Measurements from ENCODE around the gene SPG11.

SPG11 gene

DNA sequence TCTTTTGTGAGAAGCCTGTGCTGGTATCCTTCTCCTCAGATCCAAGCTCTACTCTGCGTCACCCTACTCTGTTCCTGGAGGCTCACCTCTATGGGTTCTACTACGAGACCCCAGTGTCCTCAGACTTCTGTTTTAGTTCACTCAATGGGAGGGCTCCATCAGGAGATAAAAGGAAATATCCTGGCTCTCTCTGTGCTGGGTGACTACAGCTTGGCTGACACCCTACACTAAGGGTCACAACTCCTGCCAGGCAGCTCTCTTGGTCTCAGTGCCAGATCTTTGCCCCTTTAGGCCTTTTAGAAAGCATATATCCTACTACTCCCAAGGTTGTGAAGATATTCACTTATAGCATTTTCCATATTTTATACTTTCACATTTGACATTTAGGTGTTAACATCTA lies 46.5 kb downstream of the SPG11 start:
- POLR2A ChIA-PET, result no interaction called here

DNA sequence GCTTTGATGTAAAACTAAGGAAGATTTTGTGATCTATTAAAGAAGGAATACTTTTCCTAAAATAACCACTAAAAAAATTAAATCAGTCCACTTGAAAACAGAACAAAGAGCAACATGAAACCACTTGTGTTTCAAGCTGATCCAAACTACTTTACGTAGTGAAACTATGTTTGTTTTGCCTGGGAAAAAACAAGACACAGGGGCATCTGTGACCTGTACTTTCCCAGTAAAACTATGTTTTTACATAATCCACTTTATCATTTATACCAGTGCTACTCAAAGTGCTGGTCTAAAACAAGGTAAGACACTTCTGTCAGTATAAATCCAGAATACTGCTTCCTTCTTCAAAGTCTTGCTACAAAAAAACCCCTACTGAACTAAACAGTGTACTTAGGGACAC lies 56.7 kb downstream of the SPG11 start:
- TF ChIP-seq L3MBTL2 (conservative IDR thresholded peaks at IDR 0.05) (no peak), TARDBP (IDR thresholded peaks at IDR 0.05) (no peak), ARNT (IDR thresholded peaks at IDR 0.05) (no peak), BHLHE40 (IDR thresholded peaks at IDR 0.05; ENCODE audit: borderline replicate concordance) (no peak), HDGF (IDR thresholded peaks at IDR 0.05; ENCODE audit: borderline replicate concordance) (no peak), ZNF384 (IDR thresholded peaks at IDR 0.05) (no peak), FOXK2 (IDR thresholded peaks at IDR 0.05) (no peak), CTBP1 (IDR thresholded peaks at IDR 0.05; ENCODE audit: borderline replicate concordance) (no peak), NFRKB (IDR thresholded peaks at IDR 0.05) (no peak), FOXM1 (IDR thresholded peaks at IDR 0.05; ENCODE audit: borderline replicate concordance) (no peak), ELF4 (IDR thresholded peaks at IDR 0.05) (no peak)
- TF ChIP-seq, protein P1, sequence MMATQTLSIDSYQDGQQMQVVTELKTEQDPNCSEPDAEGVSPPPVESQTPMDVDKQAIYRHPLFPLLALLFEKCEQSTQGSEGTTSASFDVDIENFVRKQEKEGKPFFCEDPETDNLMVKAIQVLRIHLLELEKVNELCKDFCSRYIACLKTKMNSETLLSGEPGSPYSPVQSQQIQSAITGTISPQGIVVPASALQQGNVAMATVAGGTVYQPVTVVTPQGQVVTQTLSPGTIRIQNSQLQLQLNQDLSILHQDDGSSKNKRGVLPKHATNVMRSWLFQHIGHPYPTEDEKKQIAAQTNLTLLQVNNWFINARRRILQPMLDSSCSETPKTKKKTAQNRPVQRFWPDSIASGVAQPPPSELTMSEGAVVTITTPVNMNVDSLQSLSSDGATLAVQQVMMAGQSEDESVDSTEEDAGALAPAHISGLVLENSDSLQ (IDR thresholded peaks at IDR 0.05), result no peak
- no peak for DNase-seq (ENCODE audit: extremely low spot score)
- ChIA-PET POLR2A (no interaction called here), CTCF (interaction anchor here (1.1 kb wide), 1 partner anchor 14 kb away, joined by 3 read pairs; no protein-coding TSS in a partner anchor)

More for the DNA sequence above, 46.5 kb downstream of the SPG11 start:
- DNase-seq (ENCODE audit: extremely low spot score), result no peak
- TF ChIP-seq FOXM1 (IDR thresholded peaks at IDR 0.05; ENCODE audit: borderline replicate concordance) (no peak), NFRKB (IDR thresholded peaks at IDR 0.05) (no peak), FOXK2 (IDR thresholded peaks at IDR 0.05) (no peak), SP1 (IDR thresholded peaks at IDR 0.05) (no peak), ELF4 (IDR thresholded peaks at IDR 0.05) (no peak), BHLHE40 (IDR thresholded peaks at IDR 0.05; ENCODE audit: borderline replicate concordance) (no peak), TARDBP (IDR thresholded peaks at IDR 0.05) (no peak), ZNF384 (IDR thresholded peaks at IDR 0.05) (no peak), ARNT (IDR thresholded peaks at IDR 0.05) (no peak), SUZ12 (IDR thresholded peaks at IDR 0.05) (no peak), L3MBTL2 (conservative IDR thresholded peaks at IDR 0.05) (no peak), CTBP1 (IDR thresholded peaks at IDR 0.05; ENCODE audit: borderline replicate concordance) (no peak), FOXA1 (IDR thresholded peaks at IDR 0.05) (no peak), HDGF (IDR thresholded peaks at IDR 0.05; ENCODE audit: borderline replicate concordance) (no peak), LEF1 (IDR thresholded peaks at IDR 0.05; ENCODE audit: borderline replicate concordance) (no peak)
- TF ChIP-seq, protein P1 (IDR thresholded peaks at IDR 0.05), result no peak
- CTCF ChIA-PET, result no interaction called here

DNA sequence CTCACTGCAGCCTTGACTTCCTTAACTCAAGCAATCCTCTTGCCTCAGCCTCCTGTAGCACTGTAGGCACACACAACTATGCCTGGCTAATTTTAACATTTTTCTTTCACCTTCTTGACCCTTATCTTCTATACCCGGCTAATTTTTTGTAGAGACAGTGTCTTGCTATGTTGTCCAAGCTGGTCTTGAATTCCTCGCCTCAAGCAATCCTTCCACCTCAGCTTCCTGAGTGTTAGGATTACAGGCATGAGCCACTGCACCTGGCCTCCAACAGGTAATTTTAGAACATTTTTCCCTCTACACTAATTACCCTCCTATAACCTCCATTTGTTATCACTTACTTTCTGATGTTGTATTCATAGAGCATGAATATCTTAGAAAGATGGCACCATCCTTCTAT lies 60.3 kb downstream of the SPG11 start:
- TF ChIP-seq FOXK2 (IDR thresholded peaks at IDR 0.05) (no peak), ELF4 (IDR thresholded peaks at IDR 0.05) (no peak), SUZ12 (IDR thresholded peaks at IDR 0.05) (no peak), FOXM1 (IDR thresholded peaks at IDR 0.05; ENCODE audit: borderline replicate concordance) (no peak), SP1 (IDR thresholded peaks at IDR 0.05) (no peak), BHLHE40 (IDR thresholded peaks at IDR 0.05; ENCODE audit: borderline replicate concordance) (no peak), ARNT (IDR thresholded peaks at IDR 0.05) (no peak), HDGF (IDR thresholded peaks at IDR 0.05; ENCODE audit: borderline replicate concordance) (no peak), NFRKB (IDR thresholded peaks at IDR 0.05) (no peak), TARDBP (IDR thresholded peaks at IDR 0.05) (no peak), LEF1 (IDR thresholded peaks at IDR 0.05; ENCODE audit: borderline replicate concordance) (no peak), CTBP1 (IDR thresholded peaks at IDR 0.05; ENCODE audit: borderline replicate concordance) (no peak), ZNF384 (IDR thresholded peaks at IDR 0.05) (no peak)
- TF ChIP-seq, protein P1 (IDR thresholded peaks at IDR 0.05), result no peak
- DNase-seq (ENCODE audit: extremely low spot score), result no peak
- ChIA-PET CTCF (no interaction called here), POLR2A (no interaction called here)

DNA sequence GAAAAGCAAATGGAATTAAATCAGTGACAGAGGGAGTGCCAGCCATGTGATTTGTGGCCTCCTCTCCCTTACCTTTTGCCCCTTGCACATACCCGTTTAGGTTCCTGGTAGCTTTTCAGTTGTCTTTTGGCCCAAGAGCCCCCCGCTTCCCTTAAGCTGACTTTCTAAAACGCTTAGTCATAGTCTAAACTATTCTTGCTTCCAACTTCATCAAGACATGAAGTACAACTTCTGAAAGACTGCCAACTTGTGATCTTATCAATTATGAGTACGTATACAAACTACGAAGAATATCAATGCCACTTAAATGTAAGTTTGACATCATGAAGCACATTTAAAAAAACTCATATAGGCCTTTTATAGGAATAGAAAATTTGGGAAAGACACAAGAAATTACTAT lies 64.6 kb downstream of the SPG11 start:
- DNase-seq (ENCODE audit: extremely low spot score), result no peak
- ChIA-PET POLR2A (no interaction called here), CTCF (no interaction called here)
- no peak for TF ChIP-seq ZNF384 (IDR thresholded peaks at IDR 0.05)
- no peak for TF ChIP-seq SUZ12 (IDR thresholded peaks at IDR 0.05)
- no peak for TF ChIP-seq BHLHE40 (IDR thresholded peaks at IDR 0.05; ENCODE audit: borderline replicate concordance)
- no peak for TF ChIP-seq NFRKB (IDR thresholded peaks at IDR 0.05)
- no peak for TF ChIP-seq L3MBTL2 (conservative IDR thresholded peaks at IDR 0.05)
- no peak for TF ChIP-seq FOXA1 (IDR thresholded peaks at IDR 0.05)
- TF ChIP-seq ELF4 (IDR thresholded peaks at IDR 0.05), result no peak
- TF ChIP-seq LEF1 (IDR thresholded peaks at IDR 0.05; ENCODE audit: borderline replicate concordance), result no peak
- TF ChIP-seq TARDBP (IDR thresholded peaks at IDR 0.05), result no peak

DNA sequence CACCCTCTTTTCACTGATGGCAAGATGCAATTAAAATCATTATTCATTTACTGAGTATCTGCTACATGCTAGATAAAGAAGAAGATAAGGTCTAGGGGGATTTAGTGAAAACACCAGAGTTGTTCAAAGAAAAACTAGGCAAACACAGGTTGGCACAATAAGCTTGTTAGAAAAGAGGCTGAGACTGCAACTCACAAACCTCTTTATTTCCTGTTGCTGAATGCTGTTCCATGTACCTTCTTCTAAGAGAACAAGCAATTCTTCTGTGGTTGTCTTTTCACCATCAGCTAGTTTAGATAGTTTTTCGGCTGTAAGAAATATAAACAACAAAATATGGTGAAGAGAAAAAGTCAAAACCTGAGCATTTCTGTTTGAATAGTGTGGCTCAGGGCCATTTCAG lies 65.4 kb downstream of the SPG11 start:
- DNase-seq (ENCODE audit: extremely low spot score), result no peak
- ChIA-PET POLR2A (no interaction called here), CTCF (no interaction called here)
- no peak for TF ChIP-seq TARDBP (IDR thresholded peaks at IDR 0.05)
- no peak for TF ChIP-seq SP1 (IDR thresholded peaks at IDR 0.05)
- TF ChIP-seq FOXA1 (IDR thresholded peaks at IDR 0.05), result no peak
- TF ChIP-seq ARNT (IDR thresholded peaks at IDR 0.05), result no peak

DNA sequence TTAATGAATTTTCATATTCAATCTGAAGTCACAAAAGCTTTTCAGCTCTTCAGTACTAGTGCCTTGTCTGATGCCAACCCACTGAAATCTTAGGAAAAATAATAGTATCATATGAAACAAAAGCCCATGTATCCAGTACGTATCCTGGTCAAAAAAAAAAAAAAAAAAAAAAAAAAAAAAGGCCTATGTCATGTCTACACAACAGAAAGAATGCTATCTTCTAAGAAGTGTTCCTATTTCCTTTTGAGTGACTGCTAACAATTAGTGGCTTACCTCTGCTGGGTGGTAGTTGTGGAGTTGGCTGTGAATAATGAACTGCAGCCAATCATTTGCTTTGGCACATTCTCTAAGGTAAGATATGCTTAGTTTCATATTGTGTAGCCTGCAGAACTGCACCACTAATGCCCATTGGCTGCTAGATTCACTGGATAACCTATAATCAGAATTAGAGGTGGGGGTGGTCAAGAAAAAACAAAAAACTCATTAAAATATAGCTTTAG lies 66.9 kb downstream of the SPG11 start:
- CTCF ChIA-PET, result no interaction called here
- DNase-seq (ENCODE audit: extremely low spot score), result no peak
- TF ChIP-seq SP1 (IDR thresholded peaks at IDR 0.05) (no peak), ARNT (IDR thresholded peaks at IDR 0.05) (no peak), BHLHE40 (IDR thresholded peaks at IDR 0.05; ENCODE audit: borderline replicate concordance) (no peak)
- TF ChIP-seq, protein P1 (IDR thresholded peaks at IDR 0.05), result no peak
- POLR2A ChIA-PET, result no interaction called here

Measured in HEK293T (cell line).